Measurements from ENCODE around the gene LONRF3.

GRCh38 chrX:118948270-118948669, 26.1 kb upstream of the LONRF3 start:
- TF ChIP-seq POLR2A (IDR thresholded peaks at IDR 0.05) (no peak), POLR2AphosphoS5 (IDR thresholded peaks at IDR 0.05) (no peak), EP300 (IDR thresholded peaks at IDR 0.05) (no peak)
- TF ChIP-seq, protein P1, sequence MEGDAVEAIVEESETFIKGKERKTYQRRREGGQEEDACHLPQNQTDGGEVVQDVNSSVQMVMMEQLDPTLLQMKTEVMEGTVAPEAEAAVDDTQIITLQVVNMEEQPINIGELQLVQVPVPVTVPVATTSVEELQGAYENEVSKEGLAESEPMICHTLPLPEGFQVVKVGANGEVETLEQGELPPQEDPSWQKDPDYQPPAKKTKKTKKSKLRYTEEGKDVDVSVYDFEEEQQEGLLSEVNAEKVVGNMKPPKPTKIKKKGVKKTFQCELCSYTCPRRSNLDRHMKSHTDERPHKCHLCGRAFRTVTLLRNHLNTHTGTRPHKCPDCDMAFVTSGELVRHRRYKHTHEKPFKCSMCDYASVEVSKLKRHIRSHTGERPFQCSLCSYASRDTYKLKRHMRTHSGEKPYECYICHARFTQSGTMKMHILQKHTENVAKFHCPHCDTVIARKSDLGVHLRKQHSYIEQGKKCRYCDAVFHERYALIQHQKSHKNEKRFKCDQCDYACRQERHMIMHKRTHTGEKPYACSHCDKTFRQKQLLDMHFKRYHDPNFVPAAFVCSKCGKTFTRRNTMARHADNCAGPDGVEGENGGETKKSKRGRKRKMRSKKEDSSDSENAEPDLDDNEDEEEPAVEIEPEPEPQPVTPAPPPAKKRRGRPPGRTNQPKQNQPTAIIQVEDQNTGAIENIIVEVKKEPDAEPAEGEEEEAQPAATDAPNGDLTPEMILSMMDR (IDR thresholded peaks at IDR 0.05) = no peak

Measured in stomach (tissue), 4 donors.